Measurements from ENCODE around the gene SHROOM1.

SHROOM1 gene

GRCh38 chr5:132797651-132798050 is 32.8 kb downstream of the SHROOM1 start:
- Histone ChIP-seq H3K4me1 (ENCODE audit: control insufficient read depth, insufficient read depth, low read length, poor library complexity, severe bottlenecking) (no peaks in the 10 kb centered on the region), H3K27ac (ENCODE audit: insufficient read depth, low read length, poor library complexity, severe bottlenecking) (no peak overlapping the region), H3K36me3 (ENCODE audit: control insufficient read depth, insufficient read depth, low read length) (no peaks in the 10 kb centered on the region), H3K27me3 (replicated peaks; ENCODE audit: control insufficient read depth, insufficient read depth, low read length, poor library complexity, severe bottlenecking) (no peaks in the 10 kb centered on the region), H3K4me3 (ENCODE audit: insufficient read depth, low read depth, low read length, poor library complexity, severe bottlenecking) (no peak overlapping the region), H3K9me3 (ENCODE audit: control insufficient read depth, low read length) (no peaks in the 10 kb centered on the region)
- DNase-seq = no peak

GRCh38 chr5:132791026-132791425 is 39.4 kb downstream of the SHROOM1 start:
- H3K27ac ChIP-seq (ENCODE audit: insufficient read depth, low read length, poor library complexity, severe bottlenecking) = no peak overlapping the region
- H3K4me1 ChIP-seq (ENCODE audit: control insufficient read depth, insufficient read depth, low read length, poor library complexity, severe bottlenecking) = no peaks in the 10 kb centered on the region
- H3K36me3 ChIP-seq (ENCODE audit: control insufficient read depth, insufficient read depth, low read length) = no peaks in the 10 kb centered on the region
- no peak overlapping the region for H3K4me3 ChIP-seq (ENCODE audit: insufficient read depth, low read depth, low read length, poor library complexity, severe bottlenecking)
- DNase-seq = no peak
- no peaks in the 10 kb centered on the region for H3K9me3 ChIP-seq (ENCODE audit: control insufficient read depth, low read length)
- no peaks in the 10 kb centered on the region for H3K27me3 ChIP-seq (replicated peaks; ENCODE audit: control insufficient read depth, insufficient read depth, low read length, poor library complexity, severe bottlenecking)

GRCh38 chr5:132790201-132790865 is 40.1 kb downstream of the SHROOM1 start:
- Histone ChIP-seq H3K36me3 (ENCODE audit: control insufficient read depth, insufficient read depth, low read length) (no peaks in the 10 kb centered on the region), H3K27ac (ENCODE audit: insufficient read depth, low read length, poor library complexity, severe bottlenecking) (no peak overlapping the region), H3K4me1 (ENCODE audit: control insufficient read depth, insufficient read depth, low read length, poor library complexity, severe bottlenecking) (no peaks in the 10 kb centered on the region), H3K9me3 (ENCODE audit: control insufficient read depth, low read length) (no peaks in the 10 kb centered on the region), H3K4me3 (ENCODE audit: insufficient read depth, low read depth, low read length, poor library complexity, severe bottlenecking) (no peak overlapping the region), H3K27me3 (replicated peaks; ENCODE audit: control insufficient read depth, insufficient read depth, low read length, poor library complexity, severe bottlenecking) (no peaks in the 10 kb centered on the region)
- no peak for DNase-seq

GRCh38 chr5:132788990-132789886 is 41.2 kb downstream of the SHROOM1 start:
- Histone ChIP-seq H3K27me3 (replicated peaks; ENCODE audit: control insufficient read depth, insufficient read depth, low read length, poor library complexity, severe bottlenecking) (no peaks in the 10 kb centered on the region), H3K9me3 (ENCODE audit: control insufficient read depth, low read length) (no peaks in the 10 kb centered on the region), H3K27ac (ENCODE audit: insufficient read depth, low read length, poor library complexity, severe bottlenecking) (no peak overlapping the region), H3K4me1 (ENCODE audit: control insufficient read depth, insufficient read depth, low read length, poor library complexity, severe bottlenecking) (no peaks in the 10 kb centered on the region), H3K4me3 (ENCODE audit: insufficient read depth, low read depth, low read length, poor library complexity, severe bottlenecking) (no peak overlapping the region), H3K36me3 (ENCODE audit: control insufficient read depth, insufficient read depth, low read length) (no peaks in the 10 kb centered on the region)
- DNase-seq = no peak

- Histone ChIP-seq H3K9me3 (ENCODE audit: control insufficient read depth, low read length) (no peaks in the 10 kb centered on the region), H3K4me1 (ENCODE audit: control insufficient read depth, insufficient read depth, low read length, poor library complexity, severe bottlenecking) (no peaks in the 10 kb centered on the region), H3K4me3 (ENCODE audit: insufficient read depth, low read depth, low read length, poor library complexity, severe bottlenecking) (no peak overlapping the region), H3K27me3 (replicated peaks; ENCODE audit: control insufficient read depth, insufficient read depth, low read length, poor library complexity, severe bottlenecking) (no peaks in the 10 kb centered on the region), H3K27ac (ENCODE audit: insufficient read depth, low read length, poor library complexity, severe bottlenecking) (no peak overlapping the region), H3K36me3 (ENCODE audit: control insufficient read depth, insufficient read depth, low read length) (no peaks in the 10 kb centered on the region)
- no peak for DNase-seq
Measured at GRCh38 chr5:132788508-132788907, 41.9 kb downstream of the SHROOM1 start.

- Histone ChIP-seq H3K9me3 (ENCODE audit: control insufficient read depth, low read length) (no peaks in the 10 kb centered on the region), H3K4me1 (ENCODE audit: control insufficient read depth, insufficient read depth, low read length, poor library complexity, severe bottlenecking) (no peaks in the 10 kb centered on the region), H3K27ac (ENCODE audit: insufficient read depth, low read length, poor library complexity, severe bottlenecking) (no peak overlapping the region), H3K4me3 (ENCODE audit: insufficient read depth, low read depth, low read length, poor library complexity, severe bottlenecking) (no peak overlapping the region), H3K27me3 (replicated peaks; ENCODE audit: control insufficient read depth, insufficient read depth, low read length, poor library complexity, severe bottlenecking) (no peaks in the 10 kb centered on the region), H3K36me3 (ENCODE audit: control insufficient read depth, insufficient read depth, low read length) (no peaks in the 10 kb centered on the region)
- no peak for DNase-seq
Measured at GRCh38 chr5:132787076-132787475, 43.4 kb downstream of the SHROOM1 start.

GRCh38 chr5:132785864-132786263 is 44.6 kb downstream of the SHROOM1 start:
- Histone ChIP-seq H3K27ac (ENCODE audit: insufficient read depth, low read length, poor library complexity, severe bottlenecking) (no peak overlapping the region), H3K9me3 (ENCODE audit: control insufficient read depth, low read length) (no peaks in the 10 kb centered on the region), H3K36me3 (ENCODE audit: control insufficient read depth, insufficient read depth, low read length) (no peaks in the 10 kb centered on the region), H3K4me3 (ENCODE audit: insufficient read depth, low read depth, low read length, poor library complexity, severe bottlenecking) (no peak overlapping the region), H3K27me3 (replicated peaks; ENCODE audit: control insufficient read depth, insufficient read depth, low read length, poor library complexity, severe bottlenecking) (no peaks in the 10 kb centered on the region), H3K4me1 (ENCODE audit: control insufficient read depth, insufficient read depth, low read length, poor library complexity, severe bottlenecking) (no peaks in the 10 kb centered on the region)
- DNase-seq = no peak

GRCh38 chr5:132785365-132785764 is 45.1 kb downstream of the SHROOM1 start:
- H3K9me3 ChIP-seq (ENCODE audit: control insufficient read depth, low read length) = no peaks in the 10 kb centered on the region
- H3K4me1 ChIP-seq (ENCODE audit: control insufficient read depth, insufficient read depth, low read length, poor library complexity, severe bottlenecking) = no peaks in the 10 kb centered on the region

GRCh38 chr5:132782101-132782500 is 48.3 kb downstream of the SHROOM1 start:
- Histone ChIP-seq H3K27ac (ENCODE audit: insufficient read depth, low read length, poor library complexity, severe bottlenecking) (no peak overlapping the region), H3K4me1 (ENCODE audit: control insufficient read depth, insufficient read depth, low read length, poor library complexity, severe bottlenecking) (no peaks in the 10 kb centered on the region), H3K4me3 (ENCODE audit: insufficient read depth, low read depth, low read length, poor library complexity, severe bottlenecking) (no peak overlapping the region), H3K9me3 (ENCODE audit: control insufficient read depth, low read length) (no peaks in the 10 kb centered on the region), H3K27me3 (replicated peaks; ENCODE audit: control insufficient read depth, insufficient read depth, low read length, poor library complexity, severe bottlenecking) (no peaks in the 10 kb centered on the region), H3K36me3 (ENCODE audit: control insufficient read depth, insufficient read depth, low read length) (no peaks in the 10 kb centered on the region)
- DNase-seq = no peak

More at GRCh38 chr5:132785365-132785764, 45.1 kb downstream of the SHROOM1 start:
- Histone ChIP-seq H3K27me3 (replicated peaks; ENCODE audit: control insufficient read depth, insufficient read depth, low read length, poor library complexity, severe bottlenecking) (no peaks in the 10 kb centered on the region), H3K4me3 (ENCODE audit: insufficient read depth, low read depth, low read length, poor library complexity, severe bottlenecking) (no peak overlapping the region), H3K27ac (ENCODE audit: insufficient read depth, low read length, poor library complexity, severe bottlenecking) (no peak overlapping the region), H3K36me3 (ENCODE audit: control insufficient read depth, insufficient read depth, low read length) (no peaks in the 10 kb centered on the region)
- no peak for DNase-seq

- Histone ChIP-seq H3K27me3 (replicated peaks; ENCODE audit: control insufficient read depth, insufficient read depth, low read length, poor library complexity, severe bottlenecking) (no peaks in the 10 kb centered on the region), H3K4me1 (ENCODE audit: control insufficient read depth, insufficient read depth, low read length, poor library complexity, severe bottlenecking) (peaks cover 6% of the 10 kb centered on the region), H3K9me3 (ENCODE audit: control insufficient read depth, low read length) (no peaks in the 10 kb centered on the region), H3K27ac (ENCODE audit: insufficient read depth, low read length, poor library complexity, severe bottlenecking) (no peak overlapping the region), H3K4me3 (ENCODE audit: insufficient read depth, low read depth, low read length, poor library complexity, severe bottlenecking) (no peak overlapping the region), H3K36me3 (ENCODE audit: control insufficient read depth, insufficient read depth, low read length) (no peaks in the 10 kb centered on the region)
- no peak for DNase-seq
Measured at GRCh38 chr5:132781029-132781428, 49.4 kb downstream of the SHROOM1 start.

Data from effector memory CD4-positive, alpha-beta T cell (primary cell).